GM18526 (cell line): Measurements from ENCODE around the gene OSBPL5.

Source experiments
- POLR2A ChIP-seq: IDR thresholded peaks from 3 replicates; pipeline ENCODE4 v1.6.1; 2011; ENCODE audit not compliant: insufficient read length; ENCODE audit errors: extremely low read depth

Gene OSBPL5

GRCh38 chr11:3049430-3050243 is 115.5 kb downstream of the OSBPL5 start:
- no peak for TF ChIP-seq POLR2A

GRCh38 chr11:3047637-3048036 is 117.5 kb downstream of the OSBPL5 start:
- no peak for TF ChIP-seq POLR2A

- TF ChIP-seq POLR2A = no peak
These were observed 118.5 kb downstream of the OSBPL5 start for GRCh38 chr11:3046641-3047040.

- TF ChIP-seq POLR2A = no peak
These were observed 118.9 kb downstream of the OSBPL5 start for GRCh38 chr11:3046190-3046589.

- no peak for TF ChIP-seq POLR2A
These were observed 120.2 kb downstream of the OSBPL5 start for GRCh38 chr11:3044915-3045314.

GRCh38 chr11:3044004-3044403 is 121.1 kb downstream of the OSBPL5 start:
- no peak for TF ChIP-seq POLR2A

GRCh38 chr11:3043315-3043871 is 121.7 kb downstream of the OSBPL5 start:
- TF ChIP-seq POLR2A = no peak

GRCh38 chr11:3042496-3043314 is 122.4 kb downstream of the OSBPL5 start:
- no peak for TF ChIP-seq POLR2A

- no peak for TF ChIP-seq POLR2A
These were observed 123.2 kb downstream of the OSBPL5 start for GRCh38 chr11:3041699-3042441.

- TF ChIP-seq POLR2A = no peak
These were observed 124.2 kb downstream of the OSBPL5 start for GRCh38 chr11:3040881-3041280.

GRCh38 chr11:3037945-3038271 is 127.2 kb downstream of the OSBPL5 start:
- TF ChIP-seq POLR2A = no peak
